Neural progenitor cell (in vitro differentiated cells): ENCODE data around the gene OLFML2A. TPM values are rescaled to one million over a fixed set of nuclear protein-coding genes. Genes with fewer than 3 reads are reported as not detected.

ENCODE experiments used
- DNase-seq: peaks from one replicate; pipeline ENCODE4 v3.0.0-alpha.2; 2016; ENCODE audit warnings: low spot score
- H2AFZ ChIP-seq: fragments of 200-600 bp; sonication (generic); replicated peaks from 2 replicates; pipeline ENCODE4 v1.6.1; 2016; ENCODE audit warnings: antibody characterized with exemption
- H3F3A ChIP-seq: fragments of 200-600 bp; sonication (generic); 2 replicates; pipeline ENCODE4 v1.6.1; 2016; ENCODE audit warnings: antibody characterized with exemption, low read depth
- H3K27ac ChIP-seq: fragments of 200-600 bp; sonication (generic); 2 replicates; pipeline ENCODE4 v1.5.1; 2016; ENCODE audit warnings: mild to moderate bottlenecking
- H3K27me3 ChIP-seq: fragments of 200-600 bp; sonication (generic); 2 replicates; pipeline ENCODE4 v1.6.1; 2016; ENCODE audit warnings: mild to moderate bottlenecking, moderate library complexity
- H3K36me3 ChIP-seq: fragments of 200-600 bp; sonication (generic); 2 replicates; pipeline ENCODE4 v1.5.1; 2016
- H3K4me1 ChIP-seq: fragments of 200-600 bp; sonication (generic); 2 replicates; pipeline ENCODE4 v1.6.1; 2016; ENCODE audit warnings: mixed run types
- H3K4me2 ChIP-seq: fragments of 200-600 bp; sonication (generic); 2 replicates; pipeline ENCODE4 v1.6.1; 2016
- H3K4me3 ChIP-seq: fragments of 200-600 bp; sonication (generic); 2 replicates; pipeline ENCODE4 v1.5.1; 2016
- H3K79me2 ChIP-seq: fragments of 200-600 bp; sonication (generic); 2 replicates; pipeline ENCODE4 v1.6.1; 2016; ENCODE audit warnings: low read depth
- H3K9ac ChIP-seq: fragments of 200-600 bp; sonication (generic); 2 replicates; pipeline ENCODE4 v1.6.1; 2016
- H3K9me3 ChIP-seq: fragments of 200-600 bp; sonication (generic); 2 replicates; pipeline ENCODE4 v1.5.1; 2016; ENCODE audit warnings: low read depth
- H4K20me1 ChIP-seq: fragments of 200-600 bp; sonication (generic); 2 replicates; pipeline ENCODE4 v1.6.1; 2016; ENCODE audit warnings: low read depth
- H3K27ac Mint-ChIP-seq: 3 replicates; pipeline ENCODE4 v1.8.0; 2021; ENCODE audit warnings: mixed read lengths
- H3K27me3 Mint-ChIP-seq: 2 replicates; pipeline ENCODE4 v1.8.0; 2022; ENCODE audit warnings: low read depth, mild to moderate bottlenecking, inconsistent platforms, moderate library complexity, mixed read lengths; ENCODE audit not compliant: insufficient read depth
- H3K36me3 Mint-ChIP-seq: 3 replicates; pipeline ENCODE4 v1.8.0; 2021; ENCODE audit warnings: mixed read lengths
- H3K4me1 Mint-ChIP-seq: 3 replicates; pipeline ENCODE4 v1.8.0; 2021; ENCODE audit warnings: mixed read lengths
- H3K4me3 Mint-ChIP-seq: 3 replicates; pipeline ENCODE4 v1.8.0; 2021; ENCODE audit warnings: mild to moderate bottlenecking, moderate library complexity, mixed read lengths
- H3K9me3 Mint-ChIP-seq: 3 replicates; pipeline ENCODE4 v1.8.0; 2020; ENCODE audit warnings: mixed read lengths
- EZH2 ChIP-seq: fragments of 200-600 bp; sonication (generic); IDR thresholded peaks from 2 replicates; pipeline ENCODE4 v1.6.1; 2017; ENCODE audit warnings: antibody characterized with exemption, mild to moderate bottlenecking, moderate library complexity
- EZH2phosphoT487 ChIP-seq: fragments of 200-600 bp; sonication (generic); IDR thresholded peaks from 2 replicates; pipeline ENCODE4 v1.6.1; 2017; ENCODE audit warnings: antibody characterized with exemption
- total RNA-seq: library from RNA; depleted of rRNA; stranded (reverse); fragments of >200 nt; gene quantifications from 2 replicates; pipeline ENCODE4 v1.2.3, GENCODE V29; 2015; ENCODE audit warnings: low replicate concordance
- TF ChIP-seq, protein P1 (sequence below): fragments of 200-600 bp; sonication (generic); IDR thresholded peaks from 2 replicates; pipeline ENCODE4 v1.5.1; 2017; ENCODE audit warnings: antibody characterized with exemption, mild to moderate bottlenecking

The OLFML2A gene
- total RNA-seq, 1 donor from 2014 or later: 3.1 TPM

DNA sequence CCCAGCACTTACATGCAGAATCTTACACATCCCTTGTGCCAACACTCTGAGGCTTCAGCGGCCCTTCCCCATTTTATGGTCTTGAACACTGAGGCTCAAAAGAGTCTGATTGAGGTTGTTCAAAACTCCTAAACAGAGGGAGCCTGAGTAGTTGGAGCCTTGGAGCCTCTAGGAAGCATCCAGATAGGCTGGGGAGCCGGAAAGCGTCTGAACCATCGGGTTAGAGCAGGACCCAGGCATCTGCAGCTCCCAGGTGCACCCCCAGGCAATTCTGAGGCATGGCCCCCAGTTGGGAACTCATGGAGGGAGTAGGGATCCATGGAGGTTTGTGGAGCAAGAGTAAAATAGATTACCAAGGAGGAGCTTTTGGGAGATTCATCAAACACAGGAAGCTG lies 3.8 kb downstream of the OLFML2A start:
- Mint-ChIP-seq H3K36me3 (no peaks in the 10 kb centered on the region), H3K27ac (no peak overlapping the region), H3K4me1 (peaks cover 28% of the 10 kb centered on the region), H3K4me3 (no peak overlapping the region), H3K27me3 (peaks cover 23% of the 10 kb centered on the region), H3K9me3 (no peaks in the 10 kb centered on the region)
- TF ChIP-seq, protein P1, sequence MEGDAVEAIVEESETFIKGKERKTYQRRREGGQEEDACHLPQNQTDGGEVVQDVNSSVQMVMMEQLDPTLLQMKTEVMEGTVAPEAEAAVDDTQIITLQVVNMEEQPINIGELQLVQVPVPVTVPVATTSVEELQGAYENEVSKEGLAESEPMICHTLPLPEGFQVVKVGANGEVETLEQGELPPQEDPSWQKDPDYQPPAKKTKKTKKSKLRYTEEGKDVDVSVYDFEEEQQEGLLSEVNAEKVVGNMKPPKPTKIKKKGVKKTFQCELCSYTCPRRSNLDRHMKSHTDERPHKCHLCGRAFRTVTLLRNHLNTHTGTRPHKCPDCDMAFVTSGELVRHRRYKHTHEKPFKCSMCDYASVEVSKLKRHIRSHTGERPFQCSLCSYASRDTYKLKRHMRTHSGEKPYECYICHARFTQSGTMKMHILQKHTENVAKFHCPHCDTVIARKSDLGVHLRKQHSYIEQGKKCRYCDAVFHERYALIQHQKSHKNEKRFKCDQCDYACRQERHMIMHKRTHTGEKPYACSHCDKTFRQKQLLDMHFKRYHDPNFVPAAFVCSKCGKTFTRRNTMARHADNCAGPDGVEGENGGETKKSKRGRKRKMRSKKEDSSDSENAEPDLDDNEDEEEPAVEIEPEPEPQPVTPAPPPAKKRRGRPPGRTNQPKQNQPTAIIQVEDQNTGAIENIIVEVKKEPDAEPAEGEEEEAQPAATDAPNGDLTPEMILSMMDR: no peak
- TF ChIP-seq EZH2phosphoT487: no peak
- Histone ChIP-seq H3K9ac (no peak overlapping the region), H3K36me3 (no peaks in the 10 kb centered on the region), H3K79me2 (no peaks in the 10 kb centered on the region), H3K27me3 (peaks cover 27% of the 10 kb centered on the region), H3K4me2 (no peak overlapping the region), H3K27ac (no peak overlapping the region), H4K20me1 (no peaks in the 10 kb centered on the region), H3K9me3 (no peaks in the 10 kb centered on the region), H3K4me3 (no peak overlapping the region), H3F3A (peaks cover 19% of the 10 kb centered on the region), H3K4me1 (peaks cover 17% of the 10 kb centered on the region), H2AFZ (no peak overlapping the region)
- DNase-seq: no peak

DNA sequence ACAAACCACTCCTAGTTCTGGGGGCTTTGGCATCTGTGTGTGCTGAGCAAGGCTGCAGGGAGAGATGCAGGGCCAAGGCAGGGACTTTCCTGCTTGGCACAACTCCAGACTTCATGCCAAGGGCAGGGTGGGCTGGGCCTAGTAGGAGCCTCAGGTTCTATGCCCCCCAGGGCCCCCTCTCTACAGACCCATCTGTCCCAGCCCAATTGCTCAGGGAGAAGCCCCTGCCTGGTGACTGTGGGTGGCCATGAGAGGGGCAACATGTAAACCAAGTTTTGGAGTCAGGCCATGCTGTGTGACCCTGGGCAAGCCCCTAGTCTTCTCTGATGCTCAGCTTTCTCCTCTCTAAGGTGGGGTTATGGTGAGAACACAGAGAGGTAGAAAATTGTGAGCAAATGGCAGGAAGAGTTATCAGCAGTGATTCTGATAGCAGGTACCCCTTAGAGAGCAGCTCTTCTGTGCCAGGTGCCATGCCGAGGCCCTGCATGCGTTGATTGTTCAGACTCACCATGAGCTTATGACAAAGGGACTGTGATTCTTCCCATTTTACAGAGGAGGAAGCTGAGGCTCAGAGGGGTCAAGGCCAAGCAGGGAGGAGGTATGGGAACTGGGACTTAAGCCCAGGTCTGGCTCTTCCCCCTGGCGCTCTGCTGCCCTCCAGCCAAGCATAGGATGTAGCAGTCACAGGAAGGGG lies 5.2 kb downstream of the OLFML2A start:
- Histone ChIP-seq H3K79me2 (no peaks in the 10 kb centered on the region), H2AFZ (no peak overlapping the region), H3K4me3 (no peak overlapping the region), H4K20me1 (no peaks in the 10 kb centered on the region), H3K27me3 (peaks cover 13% of the 10 kb centered on the region), H3K4me1 (peaks cover 17% of the 10 kb centered on the region), H3K36me3 (no peaks in the 10 kb centered on the region), H3K9me3 (no peaks in the 10 kb centered on the region), H3F3A (peaks cover 9% of the 10 kb centered on the region), H3K27ac (no peak overlapping the region), H3K9ac (no peak overlapping the region), H3K4me2 (no peak overlapping the region)
- no peak overlapping the region for H3K4me3 Mint-ChIP-seq
- H3K36me3 Mint-ChIP-seq: no peaks in the 10 kb centered on the region
- no peaks in the 10 kb centered on the region for H3K9me3 Mint-ChIP-seq
- no peak for TF ChIP-seq EZH2phosphoT487
- TF ChIP-seq, protein P1: no peak
- no peak for TF ChIP-seq EZH2
- DNase-seq: no peak
- H3K27ac Mint-ChIP-seq: no peak overlapping the region
- peaks cover 19% of the 10 kb centered on the region for H3K4me1 Mint-ChIP-seq
- H3K27me3 Mint-ChIP-seq: peaks cover 13% of the 10 kb centered on the region

DNA sequence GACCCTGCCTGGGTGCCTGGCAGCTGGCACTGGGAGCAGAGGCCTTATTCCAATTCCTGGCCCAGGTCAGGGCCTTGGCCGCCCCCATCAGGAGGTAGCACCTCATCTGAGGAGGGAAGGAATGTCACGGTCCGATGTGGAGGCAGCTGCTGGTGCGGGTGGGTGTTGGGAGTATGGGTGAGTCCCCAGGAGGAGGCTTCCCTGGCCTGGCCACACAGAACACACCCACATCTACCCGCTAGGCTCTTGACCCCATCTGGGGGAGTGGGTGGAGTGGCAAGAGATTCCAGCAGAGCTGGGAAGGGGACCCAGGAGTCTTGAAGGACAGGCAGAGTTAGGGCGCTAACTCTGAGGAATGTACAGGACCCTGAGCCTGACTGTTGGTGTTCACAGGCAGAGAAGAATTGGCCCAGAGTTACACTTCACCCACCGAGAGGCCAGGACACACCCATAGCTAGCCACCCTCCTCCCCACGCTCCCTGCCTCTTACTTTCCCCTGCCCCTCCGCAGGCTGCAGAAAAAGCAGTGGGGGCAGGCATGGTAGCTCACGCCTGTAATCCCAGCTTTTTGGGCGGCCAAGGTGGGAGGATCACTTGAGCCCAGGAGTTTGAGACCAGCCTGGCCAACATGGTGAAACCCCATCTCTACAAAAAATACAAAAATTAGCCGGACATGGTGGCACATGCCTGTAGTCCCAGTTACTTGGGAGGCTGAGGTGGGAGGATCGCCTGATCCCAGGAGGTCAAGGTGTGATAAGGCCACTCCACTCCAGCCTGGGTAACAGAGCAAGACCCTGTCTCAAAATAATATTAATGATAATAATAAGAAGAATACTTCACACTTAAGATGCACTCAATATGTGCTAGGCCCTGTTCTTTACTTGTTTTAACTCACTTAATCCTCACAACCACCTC lies 6.0 kb downstream of the OLFML2A start:
- Mint-ChIP-seq H3K27ac (no peak overlapping the region), H3K36me3 (no peaks in the 10 kb centered on the region), H3K4me3 (no peak overlapping the region), H3K9me3 (no peaks in the 10 kb centered on the region), H3K27me3 (peaks cover 10% of the 10 kb centered on the region), H3K4me1 (peaks cover 16% of the 10 kb centered on the region)
- TF ChIP-seq EZH2phosphoT487 (no peak), EZH2 (no peak)
- TF ChIP-seq, protein P1: no peak
- Histone ChIP-seq H3K27ac (no peak overlapping the region), H3K4me1 (peaks cover 17% of the 10 kb centered on the region), H3F3A (peaks cover 9% of the 10 kb centered on the region), H3K9me3 (no peaks in the 10 kb centered on the region), H3K9ac (no peak overlapping the region), H3K79me2 (no peaks in the 10 kb centered on the region), H3K4me2 (no peak overlapping the region), H3K27me3 (peaks cover 5% of the 10 kb centered on the region), H3K4me3 (no peak overlapping the region), H2AFZ (no peak overlapping the region), H3K36me3 (no peaks in the 10 kb centered on the region), H4K20me1 (no peaks in the 10 kb centered on the region)
- no peak for DNase-seq
